A549 (cell line): Measurements from ENCODE around the gene ALG2.

Experiments
- BHLHE40 ChIP-seq: IDR thresholded peaks from 2 replicates; pipeline ENCODE4 v1.6.1; 2012; ENCODE audit warnings: low read depth, low read length, inconsistent platforms
- CEBPB ChIP-seq, 2 experiments: fragments of >200 bp in 1 of 2; sonication (Bioruptor Twin) in 1 of 2; formaldehyde crosslinking in 1 of 2; IDR thresholded peaks; 2 replicates each; pipeline ENCODE4 v1.6.1; 2012 to 2016
- GATA3 ChIP-seq: IDR thresholded peaks from 2 replicates; pipeline ENCODE4 v1.6.1; 2012; ENCODE audit warnings: borderline replicate concordance
- HDAC2 ChIP-seq: fragments of 200-600 bp; sonication (generic); IDR thresholded peaks from 2 replicates; pipeline ENCODE4 v1.6.1; 2016
- NR3C1 ChIP-seq: fragments of >200 bp; sonication (Bioruptor Twin); formaldehyde crosslinking; IDR thresholded peaks from 3 replicates; pipeline ENCODE4 v1.6.1; 2017
- PHF8 ChIP-seq: fragments of 200-600 bp; sonication (generic); IDR thresholded peaks from 2 replicates; pipeline ENCODE4 v1.6.1; 2016; ENCODE audit warnings: low read depth, mild to moderate bottlenecking, antibody characterized with exemption, moderate library complexity, borderline replicate concordance
- POLR2A ChIP-seq: IDR thresholded peaks from 2 replicates; pipeline ENCODE4 v1.6.1; 2012; ENCODE audit warnings: mild to moderate bottlenecking, low read length
- REST ChIP-seq: fragments of 200-600 bp; sonication (generic); IDR thresholded peaks from 2 replicates; pipeline ENCODE4 v1.6.1; 2016; ENCODE audit warnings: antibody characterized with exemption, mild to moderate bottlenecking, moderate library complexity
- RNF2 ChIP-seq: fragments of 200-600 bp; sonication (generic); IDR thresholded peaks from 2 replicates; pipeline ENCODE4 v1.6.1; 2016; ENCODE audit warnings: low read depth, mild to moderate bottlenecking, antibody characterized with exemption, moderate library complexity, borderline replicate concordance
- SMC3 ChIP-seq: fragments of >200 bp; sonication (Bioruptor Twin); formaldehyde crosslinking; IDR thresholded peaks from 3 replicates; pipeline ENCODE4 v1.6.1; 2018; ENCODE audit warnings: inconsistent platforms
- ZNF302 ChIP-seq: fragments of 250-450 bp; sonication (Bioruptor Pico); IDR thresholded peaks from 2 replicates; pipeline ENCODE4 v1.9.0; 2021; ENCODE audit warnings: inconsistent platforms, mild to moderate bottlenecking, moderate library complexity
- TF ChIP-seq, protein P1 (sequence below): fragments of >200 bp; sonication (Bioruptor Twin); formaldehyde crosslinking; IDR thresholded peaks from 3 replicates; pipeline ENCODE4 v1.5.1; 2016
- TF ChIP-seq, protein P2 (sequence below): IDR thresholded peaks from 2 replicates; pipeline ENCODE4 v1.6.1; 2012; ENCODE audit warnings: low read depth, borderline replicate concordance

- TF ChIP-seq, protein P1, sequence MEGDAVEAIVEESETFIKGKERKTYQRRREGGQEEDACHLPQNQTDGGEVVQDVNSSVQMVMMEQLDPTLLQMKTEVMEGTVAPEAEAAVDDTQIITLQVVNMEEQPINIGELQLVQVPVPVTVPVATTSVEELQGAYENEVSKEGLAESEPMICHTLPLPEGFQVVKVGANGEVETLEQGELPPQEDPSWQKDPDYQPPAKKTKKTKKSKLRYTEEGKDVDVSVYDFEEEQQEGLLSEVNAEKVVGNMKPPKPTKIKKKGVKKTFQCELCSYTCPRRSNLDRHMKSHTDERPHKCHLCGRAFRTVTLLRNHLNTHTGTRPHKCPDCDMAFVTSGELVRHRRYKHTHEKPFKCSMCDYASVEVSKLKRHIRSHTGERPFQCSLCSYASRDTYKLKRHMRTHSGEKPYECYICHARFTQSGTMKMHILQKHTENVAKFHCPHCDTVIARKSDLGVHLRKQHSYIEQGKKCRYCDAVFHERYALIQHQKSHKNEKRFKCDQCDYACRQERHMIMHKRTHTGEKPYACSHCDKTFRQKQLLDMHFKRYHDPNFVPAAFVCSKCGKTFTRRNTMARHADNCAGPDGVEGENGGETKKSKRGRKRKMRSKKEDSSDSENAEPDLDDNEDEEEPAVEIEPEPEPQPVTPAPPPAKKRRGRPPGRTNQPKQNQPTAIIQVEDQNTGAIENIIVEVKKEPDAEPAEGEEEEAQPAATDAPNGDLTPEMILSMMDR = no peak
- TF ChIP-seq BHLHE40 = no peak
- no peak for TF ChIP-seq NR3C1
- no peak for TF ChIP-seq CEBPB (IDR thresholded peaks at IDR 0.05)
- no peak for TF ChIP-seq GATA3
- no peak for TF ChIP-seq SMC3
- TF ChIP-seq HDAC2 = no peak
- no peak for TF ChIP-seq ZNF302 (CRISPR knock-in tag)
- TF ChIP-seq, protein P2, sequence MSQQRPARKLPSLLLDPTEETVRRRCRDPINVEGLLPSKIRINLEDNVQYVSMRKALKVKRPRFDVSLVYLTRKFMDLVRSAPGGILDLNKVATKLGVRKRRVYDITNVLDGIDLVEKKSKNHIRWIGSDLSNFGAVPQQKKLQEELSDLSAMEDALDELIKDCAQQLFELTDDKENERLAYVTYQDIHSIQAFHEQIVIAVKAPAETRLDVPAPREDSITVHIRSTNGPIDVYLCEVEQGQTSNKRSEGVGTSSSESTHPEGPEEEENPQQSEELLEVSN = no peak
- no peak for TF ChIP-seq RNF2
- no peak for TF ChIP-seq POLR2A
- no peak for TF ChIP-seq REST
- TF ChIP-seq PHF8 = no peak
Observed at GRCh38 chr9:99199938-99200539, 21.7 kb downstream of the ALG2 start.
